GOT3 (cell line): Measurements from ENCODE around the gene SPOCK1.

Experiments
- DNase-seq: peaks from one replicate; lab custom pipeline; 2025; ENCODE audit warnings: mixed read lengths; lab: John Stamatoyannopoulos, UW

Gene SPOCK1

GRCh38 chr5:137105351-137106035 is 393.6 kb downstream of the SPOCK1 start:
- no peak for DNase-seq

- DNase-seq, result no peak
Measured at GRCh38 chr5:137101544-137101943, 397.6 kb downstream of the SPOCK1 start.

GRCh38 chr5:137099651-137100050 is 399.5 kb downstream of the SPOCK1 start:
- DNase-seq, result no peak

- no peak for DNase-seq
Measured at GRCh38 chr5:137098663-137099062, 400.5 kb downstream of the SPOCK1 start.

GRCh38 chr5:137098238-137098637 is 400.9 kb downstream of the SPOCK1 start:
- DNase-seq, result no peak

GRCh38 chr5:137097203-137097602 is 401.9 kb downstream of the SPOCK1 start:
- no peak for DNase-seq

- DNase-seq, result no peak
Measured at GRCh38 chr5:137096149-137097103, 402.7 kb downstream of the SPOCK1 start.

GRCh38 chr5:137095597-137095996 is 403.5 kb downstream of the SPOCK1 start:
- DNase-seq, result no peak

GRCh38 chr5:137092831-137093230 is 406.3 kb downstream of the SPOCK1 start:
- DNase-seq, result no peak

- no peak for DNase-seq
Measured at GRCh38 chr5:137091472-137091871, 407.7 kb downstream of the SPOCK1 start.

- DNase-seq, result no peak
Measured at GRCh38 chr5:137090721-137091120, 408.4 kb downstream of the SPOCK1 start.

GRCh38 chr5:137090151-137090550 is 409.0 kb downstream of the SPOCK1 start:
- no peak for DNase-seq

- no peak for DNase-seq
Measured at GRCh38 chr5:137088175-137088574, 411.0 kb downstream of the SPOCK1 start.

GRCh38 chr5:137086342-137086741 is 412.8 kb downstream of the SPOCK1 start:
- DNase-seq, result no peak

- DNase-seq, result no peak
Measured at GRCh38 chr5:137085206-137085605, 413.9 kb downstream of the SPOCK1 start.

- no peak for DNase-seq
Measured at GRCh38 chr5:137084016-137084415, 415.1 kb downstream of the SPOCK1 start.

- DNase-seq, result no peak
Measured at GRCh38 chr5:137082951-137083350, 416.2 kb downstream of the SPOCK1 start.

- no peak for DNase-seq
Measured at GRCh38 chr5:137078171-137078665, 420.9 kb downstream of the SPOCK1 start.

- no peak for DNase-seq
Measured at GRCh38 chr5:137075163-137075970, 423.8 kb downstream of the SPOCK1 start.

GRCh38 chr5:137073189-137073588 is 425.9 kb downstream of the SPOCK1 start:
- no peak for DNase-seq

- DNase-seq, result no peak
Measured at GRCh38 chr5:137072361-137073115, 426.6 kb downstream of the SPOCK1 start.
